Fibroblast of skin of back (primary cell): ENCODE measurements around the gene SMPD4.
"Not testable (repeated sequence)": the region's sequence is repeated elsewhere in the genome, so short reads cannot be mapped to it uniquely, and the experiment has no call there.

Experiments
- DNase-seq: peaks from one replicate; pipeline ENCODE4 v3.0.0-alpha.2; 2013

SMPD4 gene

DNA sequence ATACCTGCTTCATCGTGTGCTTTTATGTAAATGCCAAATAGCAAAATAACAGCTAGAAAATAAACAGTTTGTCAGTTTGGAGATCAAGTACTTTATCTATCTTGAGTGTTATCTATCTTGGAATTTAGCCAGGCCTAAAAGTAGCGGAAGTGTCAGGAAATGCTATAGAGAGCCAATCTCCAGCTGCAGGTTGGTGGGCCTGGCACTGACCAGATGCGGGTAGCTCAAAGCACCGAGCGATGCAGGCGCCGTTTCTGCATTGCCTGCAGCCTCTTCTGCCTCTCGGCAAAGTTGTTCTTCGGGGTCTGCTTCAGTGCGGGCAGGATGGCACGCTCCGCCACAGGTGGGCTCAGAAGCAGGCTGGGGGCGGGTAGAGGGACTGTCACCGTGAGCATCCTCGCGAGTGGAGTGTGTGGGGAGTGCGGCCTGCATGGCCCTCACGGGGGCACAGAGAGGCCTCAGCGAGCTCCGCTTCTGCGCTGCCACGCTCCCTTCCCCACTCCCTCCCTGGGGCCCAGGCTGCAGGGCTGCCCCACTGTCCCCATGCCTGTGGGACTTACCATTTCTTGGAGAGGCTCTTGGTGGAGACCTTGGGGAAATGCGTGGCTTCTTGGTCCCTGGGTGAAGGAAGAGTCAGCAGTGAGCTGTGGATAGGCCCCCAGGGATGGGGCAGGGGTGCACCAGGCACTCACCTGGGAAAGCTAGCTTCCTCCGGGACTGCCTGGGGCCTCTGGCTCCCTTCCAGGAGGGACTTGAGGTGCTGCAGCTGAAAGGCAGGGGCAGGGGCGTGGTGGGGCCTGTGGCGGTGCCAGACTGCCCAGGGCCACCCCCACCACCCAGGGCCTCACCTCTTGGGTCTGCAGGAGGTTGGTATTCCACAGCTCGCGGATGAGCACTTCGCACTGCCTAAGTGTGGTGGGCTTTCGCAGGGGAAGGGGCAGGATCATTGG, 41.8 kb downstream of the SMPD4 start:
- not testable (repeated sequence) for DNase-seq

DNA sequence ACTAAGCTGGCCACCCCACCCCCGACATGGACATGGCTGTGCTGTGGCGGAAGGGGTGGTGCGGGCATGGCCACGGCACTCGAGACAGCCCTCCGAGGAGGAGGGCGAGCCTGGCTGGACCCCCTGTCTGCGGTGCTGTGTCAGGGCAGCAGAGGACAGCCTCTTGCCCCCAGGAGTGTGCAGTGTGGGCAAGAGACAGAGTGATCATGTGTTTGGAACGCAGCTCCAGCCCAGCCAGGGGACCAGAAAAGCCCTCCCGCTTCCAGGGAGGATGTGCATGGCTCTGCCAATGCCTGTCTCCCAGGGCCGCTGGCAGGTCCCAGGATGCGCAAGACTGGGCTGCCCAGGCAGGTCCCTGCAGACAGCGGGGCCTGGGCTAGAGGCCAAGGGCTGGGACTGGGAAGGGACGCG, 42.6 kb downstream of the SMPD4 start:
- not testable (repeated sequence) for DNase-seq

- not testable (repeated sequence) for DNase-seq
Observed at GRCh38 chr2:130138326-130138725, 43.1 kb downstream of the SMPD4 start.

- not testable (repeated sequence) for DNase-seq
Observed at GRCh38 chr2:130137118-130137517, 44.3 kb downstream of the SMPD4 start.

DNA sequence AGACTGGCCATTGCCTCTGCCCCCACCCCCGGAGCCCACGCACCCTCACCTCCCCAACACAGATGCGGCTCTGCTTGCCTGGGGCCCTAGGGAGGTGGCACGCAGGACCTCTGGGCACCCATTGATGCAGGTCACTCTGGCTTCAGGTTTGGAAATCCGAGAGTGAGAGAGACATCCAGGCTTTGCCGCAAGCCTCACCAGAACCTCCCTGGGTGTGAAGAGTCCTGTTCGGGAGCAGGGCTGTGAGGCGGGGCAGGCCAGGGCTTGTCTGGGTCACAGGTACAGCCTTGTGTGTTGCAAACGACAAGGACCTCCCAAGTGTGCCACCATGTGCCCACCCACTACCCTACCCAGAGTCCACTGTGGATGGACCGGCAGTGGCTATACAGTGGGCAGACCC, 44.9 kb downstream of the SMPD4 start:
- DNase-seq = not testable (repeated sequence)

DNA sequence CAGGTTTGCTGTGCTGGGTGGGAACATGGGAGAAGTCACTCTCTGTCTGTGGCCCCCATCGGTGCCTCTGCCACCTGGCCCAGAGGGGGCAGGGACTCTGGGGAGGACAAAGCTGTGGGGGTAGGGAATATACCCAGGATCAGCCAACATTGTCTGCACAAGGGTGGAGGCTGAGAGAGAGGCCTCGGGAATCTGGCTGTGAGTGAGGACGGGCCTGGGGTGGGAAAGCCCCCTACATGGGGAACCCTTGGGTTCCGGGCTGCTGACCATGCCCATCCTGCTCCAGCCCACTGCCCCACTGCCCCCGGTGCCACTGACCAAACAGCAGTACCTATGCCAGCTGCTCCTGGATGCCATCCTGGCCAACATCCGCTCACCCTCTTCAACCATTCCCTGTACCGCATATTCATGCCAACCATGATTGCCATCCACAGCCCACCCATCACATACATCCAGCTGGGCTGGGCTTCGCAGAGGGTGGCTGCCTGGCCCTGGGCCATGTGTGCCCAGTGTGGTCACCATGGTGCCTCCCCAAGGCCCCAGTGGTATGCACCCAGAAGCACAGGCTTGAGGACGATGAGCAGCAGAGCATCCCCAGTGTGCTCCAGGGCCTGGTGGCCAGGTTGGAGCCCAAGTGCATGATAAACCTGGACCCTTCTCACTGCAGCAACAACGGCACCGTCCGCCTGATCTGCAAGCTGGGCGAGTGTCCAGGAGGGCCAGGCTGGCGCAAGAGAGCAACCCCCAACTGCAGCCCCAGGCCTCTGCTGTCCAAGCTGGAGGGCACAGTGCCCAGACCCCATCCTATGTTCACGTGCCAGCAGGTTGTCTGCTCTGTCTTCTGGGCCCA, 45.5 kb downstream of the SMPD4 start:
- DNase-seq = no peak

- DNase-seq = not testable (repeated sequence)
Observed at GRCh38 chr2:130129120-130129829, 52.1 kb downstream of the SMPD4 start, which contains the start of gene POTEF. Gene POTEF, minus strand, starts transcription at chr2:130129222. Its CDS starts 8,707 bp downstream, at chr2:130120515.

DNA sequence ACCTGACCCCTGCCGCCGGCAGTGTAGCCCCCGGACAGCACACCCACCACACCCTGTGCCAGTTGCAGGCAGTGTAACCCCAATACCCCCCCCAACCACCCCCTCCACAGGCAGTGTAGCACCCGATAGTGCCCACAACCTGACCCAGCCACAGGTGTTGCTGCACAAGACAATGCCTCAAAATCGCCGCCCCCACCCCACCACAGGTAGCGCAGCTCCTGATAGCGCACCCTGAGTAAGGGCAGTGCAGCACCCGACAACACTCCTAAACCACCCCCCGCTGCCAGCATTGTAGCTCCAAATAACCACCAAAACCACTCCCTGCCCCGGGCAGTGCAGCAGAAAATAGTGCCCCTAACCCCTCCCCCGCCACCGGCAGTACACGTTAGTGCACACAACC, 52.9 kb downstream of the SMPD4 start:
- DNase-seq = not testable (repeated sequence)

DNA sequence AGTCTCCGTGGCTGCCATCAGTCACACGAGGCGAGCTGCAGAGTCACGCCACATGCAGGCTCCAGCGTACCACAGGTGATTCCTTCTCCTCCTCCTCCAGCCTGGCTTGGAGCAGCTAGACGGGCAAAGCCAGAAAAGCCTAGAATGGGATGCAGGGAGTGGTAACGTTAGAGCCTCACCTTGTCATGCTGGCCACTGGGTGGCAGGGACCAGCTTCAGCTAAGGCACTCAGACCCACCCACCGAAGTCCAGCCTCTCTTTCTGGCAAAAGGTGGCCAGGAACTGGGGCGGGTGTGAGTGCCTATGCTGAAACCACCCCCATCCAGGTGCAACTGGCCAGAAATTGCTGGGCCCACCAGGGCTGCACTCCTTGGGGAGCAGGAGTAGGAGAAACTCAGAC, 53.7 kb downstream of the SMPD4 start:
- DNase-seq = not testable (repeated sequence)

GRCh38 chr2:130120924-130121323, 60.5 kb downstream of the SMPD4 start:
- not testable (repeated sequence) for DNase-seq

GRCh38 chr2:130102597-130103363, 78.6 kb downstream of the SMPD4 start:
- DNase-seq = not testable (repeated sequence)
